ENCODE measurements around the gene CD300LD. TPM values are rescaled to one million over a fixed set of nuclear protein-coding genes. Genes with fewer than 3 reads are reported as not detected.
A peak's percentile ranks its signal among the peaks of the same experiment; 100 is the strongest.

The CD300LD gene
- total and polyA plus RNA-seq, 2 experiments from 2014 or later: not detected

GRCh38 chr17:74566132-74566753 is 25.8 kb downstream of the CD300LD start:
- ATAC-seq: peak; percentile 96
- no peaks in the 10 kb centered on the region for H4K20me1 ChIP-seq (replicated peaks; ENCODE audit: insufficient read depth)
- H3K4me1 ChIP-seq (ENCODE audit: insufficient read depth): no peaks in the 10 kb centered on the region
- no peak overlapping the region for H3K4me2 ChIP-seq
- peaks cover 9% of the 10 kb centered on the region for H3K27me3 Mint-ChIP-seq (ENCODE audit: insufficient read depth, low read depth, poor library complexity)
- H3K79me2 ChIP-seq (replicated peaks; ENCODE audit: insufficient read depth): no peaks in the 10 kb centered on the region
- peak; percentile 83 for DNase-seq (ENCODE audit: low spot score)
- H3K36me3 Mint-ChIP-seq (ENCODE audit: low read depth): no peaks in the 10 kb centered on the region; the same call in 2 of the 3 replicates
- H3K27ac ChIP-seq (ENCODE audit: low read depth): no peak overlapping the region
- 0 out of 2 replicates have a peak, but pooled peaks cover 3% of the 10 kb centered on the region for H3F3A ChIP-seq (replicated peaks; ENCODE audit: low read depth)
- no peak overlapping the region for H3K27ac Mint-ChIP-seq
- H3K9me2 ChIP-seq (ENCODE audit: insufficient read depth): no peaks in the 10 kb centered on the region; the same call in 1 of the 2 replicates
- H3K9me3 Mint-ChIP-seq: no peaks in the 10 kb centered on the region; the same call in 1 of the 3 replicates
- no peak overlapping the region for H3K4me3 Mint-ChIP-seq
- H3K27me3 ChIP-seq (ENCODE audit: insufficient read depth): no peaks in the 10 kb centered on the region
- H3K36me3 ChIP-seq (ENCODE audit: insufficient read depth): no peaks in the 10 kb centered on the region
- TF ChIP-seq REST (IDR thresholded peaks at IDR 0.05; ENCODE audit: unreplicated experiment): no peak
- TF ChIP-seq CTCF (conservative IDR thresholded peaks at IDR 0.05; ENCODE audit: low read depth in 2 of 2): peak; percentile 86 to 87
- TF ChIP-seq EZH2phosphoT487 (IDR thresholded peaks at IDR 0.05; ENCODE audit: unreplicated experiment): no peak
- peak overlapping the region; percentile 85 for H2AFZ ChIP-seq
- no peak overlapping the region for H3K4me3 ChIP-seq
- H3K4me1 Mint-ChIP-seq: peaks cover 4% of the 10 kb centered on the region; the same call in 2 of the 3 replicates

GRCh38 chr17:74565126-74565525 is 27.0 kb downstream of the CD300LD start:
- ATAC-seq: no peak
- TF ChIP-seq CREB1 (CRISPR knock-in tag; IDR thresholded peaks at IDR 0.05; ENCODE audit: low read depth): no peak
- no peak for TF ChIP-seq REST (IDR thresholded peaks at IDR 0.05; ENCODE audit: unreplicated experiment)
- TF ChIP-seq ZNF331 (CRISPR knock-in tag; IDR thresholded peaks at IDR 0.05; ENCODE audit: low read depth): no peak
- no peak for TF ChIP-seq CTCF (conservative IDR thresholded peaks at IDR 0.05; ENCODE audit: low read depth in 2 of 2)
- TF ChIP-seq EZH2 (IDR thresholded peaks at IDR 0.05; ENCODE audit: low read depth, unreplicated experiment): no peak
- no peak for TF ChIP-seq ZNF114 (CRISPR knock-in tag; IDR thresholded peaks at IDR 0.05)
- no peak for TF ChIP-seq ETS1 (IDR thresholded peaks at IDR 0.05)
- TF ChIP-seq STAT1 (IDR thresholded peaks at IDR 0.05; ENCODE audit: unreplicated experiment): no peak
- no peak for TF ChIP-seq NANOG (IDR thresholded peaks at IDR 0.05; ENCODE audit: borderline replicate concordance)

More at GRCh38 chr17:74565126-74565525, 27.0 kb downstream of the CD300LD start:
- Mint-ChIP-seq H3K4me3 (no peak overlapping the region), H3K36me3 (ENCODE audit: low read depth) (no peaks in the 10 kb centered on the region; the same call in 2 of the 3 replicates), H3K9me3 (no peaks in the 10 kb centered on the region; the same call in 1 of the 3 replicates), H3K4me1 (peaks cover 4% of the 10 kb centered on the region; the same call in 2 of the 3 replicates), H3K27ac (no peak overlapping the region), H3K27me3 (ENCODE audit: insufficient read depth, low read depth, poor library complexity) (peaks cover 10% of the 10 kb centered on the region)
- H3K27ac ChIP-seq (ENCODE audit: low read depth): no peak overlapping the region
- H3K4me1 ChIP-seq (ENCODE audit: insufficient read depth): no peaks in the 10 kb centered on the region
- DNase-seq (ENCODE audit: low spot score): no peak
- no peak overlapping the region for H3K4me2 ChIP-seq
- H3K79me2 ChIP-seq (replicated peaks; ENCODE audit: insufficient read depth): no peaks in the 10 kb centered on the region
- 0 out of 2 replicates have a peak, but pooled peaks cover 3% of the 10 kb centered on the region for H3F3A ChIP-seq (replicated peaks; ENCODE audit: low read depth)
- no peaks in the 10 kb centered on the region for H3K36me3 ChIP-seq (ENCODE audit: insufficient read depth)
- H3K4me3 ChIP-seq: no peak overlapping the region
- H3K9me2 ChIP-seq (ENCODE audit: insufficient read depth): no peaks in the 10 kb centered on the region; the same call in 1 of the 2 replicates
- no peak overlapping the region for H2AFZ ChIP-seq
- H3K27me3 ChIP-seq (ENCODE audit: insufficient read depth): no peaks in the 10 kb centered on the region
- no peaks in the 10 kb centered on the region for H4K20me1 ChIP-seq (replicated peaks; ENCODE audit: insufficient read depth)

All from GM23338 (cell line).